ENCODE results near the gene CARD14.
"Not testable (repeated sequence)": the region's sequence is repeated elsewhere in the genome, so short reads cannot be mapped to it uniquely, and the experiment has no call there.

The CARD14 gene

GRCh38 chr17:80183581-80184422 is 14.0 kb downstream of the CARD14 start:
- H3K36me3 ChIP-seq (ENCODE audit: insufficient read depth, low read length) = no peaks in the 10 kb centered on the region
- H3K9ac ChIP-seq (ENCODE audit: low read depth, low read length) = no peak overlapping the region
- H3K4me1 ChIP-seq (ENCODE audit: insufficient read depth, low read length) = no peaks in the 10 kb centered on the region
- no peaks in the 10 kb centered on the region for H3K9me3 ChIP-seq (ENCODE audit: control insufficient read depth, insufficient read depth, low read length)

GRCh38 chr17:80184423-80184714 is 14.5 kb downstream of the CARD14 start:
- H3K9ac ChIP-seq (ENCODE audit: low read depth, low read length) = no peak overlapping the region
- H3K36me3 ChIP-seq (ENCODE audit: insufficient read depth, low read length) = no peaks in the 10 kb centered on the region
- no peaks in the 10 kb centered on the region for H3K4me1 ChIP-seq (ENCODE audit: insufficient read depth, low read length)
- no peaks in the 10 kb centered on the region for H3K9me3 ChIP-seq (ENCODE audit: control insufficient read depth, insufficient read depth, low read length)

GRCh38 chr17:80185968-80186367 is 16.1 kb downstream of the CARD14 start:
- Histone ChIP-seq H3K36me3 (ENCODE audit: insufficient read depth, low read length) (no peaks in the 10 kb centered on the region), H3K4me1 (ENCODE audit: insufficient read depth, low read length) (no peaks in the 10 kb centered on the region), H3K9me3 (ENCODE audit: control insufficient read depth, insufficient read depth, low read length) (no peaks in the 10 kb centered on the region), H3K9ac (ENCODE audit: low read depth, low read length) (no peak overlapping the region)

GRCh38 chr17:80187090-80187489 is 17.3 kb downstream of the CARD14 start:
- Histone ChIP-seq H3K4me1 (ENCODE audit: insufficient read depth, low read length) (no peaks in the 10 kb centered on the region), H3K36me3 (ENCODE audit: insufficient read depth, low read length) (no peaks in the 10 kb centered on the region), H3K9me3 (ENCODE audit: control insufficient read depth, insufficient read depth, low read length) (no peaks in the 10 kb centered on the region), H3K9ac (ENCODE audit: low read depth, low read length) (no peak overlapping the region)

- no peak overlapping the region for H3K9ac ChIP-seq (ENCODE audit: low read depth, low read length)
- H3K4me1 ChIP-seq (ENCODE audit: insufficient read depth, low read length) = no peaks in the 10 kb centered on the region
- no peaks in the 10 kb centered on the region for H3K36me3 ChIP-seq (ENCODE audit: insufficient read depth, low read length)
- no peaks in the 10 kb centered on the region for H3K9me3 ChIP-seq (ENCODE audit: control insufficient read depth, insufficient read depth, low read length)
Observed at GRCh38 chr17:80187515-80187941, 17.7 kb downstream of the CARD14 start.

GRCh38 chr17:80189611-80190010 is 19.8 kb downstream of the CARD14 start:
- no peak overlapping the region for H3K9ac ChIP-seq (ENCODE audit: low read depth, low read length)
- no peaks in the 10 kb centered on the region for H3K36me3 ChIP-seq (ENCODE audit: insufficient read depth, low read length)
- H3K9me3 ChIP-seq (ENCODE audit: control insufficient read depth, insufficient read depth, low read length) = no peaks in the 10 kb centered on the region
- no peaks in the 10 kb centered on the region for H3K4me1 ChIP-seq (ENCODE audit: insufficient read depth, low read length)

GRCh38 chr17:80190716-80191115 is 20.9 kb downstream of the CARD14 start:
- Histone ChIP-seq H3K9ac (ENCODE audit: low read depth, low read length) (no peak overlapping the region), H3K9me3 (ENCODE audit: control insufficient read depth, insufficient read depth, low read length) (no peaks in the 10 kb centered on the region), H3K36me3 (ENCODE audit: insufficient read depth, low read length) (no peaks in the 10 kb centered on the region), H3K4me1 (ENCODE audit: insufficient read depth, low read length) (no peaks in the 10 kb centered on the region)

GRCh38 chr17:80191192-80191591 is 21.4 kb downstream of the CARD14 start:
- no peak overlapping the region for H3K9ac ChIP-seq (ENCODE audit: low read depth, low read length)
- H3K9me3 ChIP-seq (ENCODE audit: control insufficient read depth, insufficient read depth, low read length) = no peaks in the 10 kb centered on the region
- no peaks in the 10 kb centered on the region for H3K4me1 ChIP-seq (ENCODE audit: insufficient read depth, low read length)
- H3K36me3 ChIP-seq (ENCODE audit: insufficient read depth, low read length) = no peaks in the 10 kb centered on the region

- Histone ChIP-seq H3K36me3 (ENCODE audit: insufficient read depth, low read length) (no peaks in the 10 kb centered on the region), H3K9ac (ENCODE audit: low read depth, low read length) (no peak overlapping the region), H3K4me1 (ENCODE audit: insufficient read depth, low read length) (no peaks in the 10 kb centered on the region), H3K9me3 (ENCODE audit: control insufficient read depth, insufficient read depth, low read length) (no peaks in the 10 kb centered on the region)
Observed at GRCh38 chr17:80191865-80192661, 22.2 kb downstream of the CARD14 start.

GRCh38 chr17:80195141-80195540 is 25.3 kb downstream of the CARD14 start:
- Histone ChIP-seq H3K4me1 (ENCODE audit: insufficient read depth, low read length) (peaks cover 7% of the 10 kb centered on the region; the same call in 1 of the 2 replicates), H3K9ac (ENCODE audit: low read depth, low read length) (no peak overlapping the region), H3K36me3 (ENCODE audit: insufficient read depth, low read length) (no peaks in the 10 kb centered on the region), H3K9me3 (ENCODE audit: control insufficient read depth, insufficient read depth, low read length) (no peaks in the 10 kb centered on the region)

GRCh38 chr17:80195671-80196529 is 26.1 kb downstream of the CARD14 start:
- Histone ChIP-seq H3K9me3 (ENCODE audit: control insufficient read depth, insufficient read depth, low read length) (no peaks in the 10 kb centered on the region), H3K9ac (ENCODE audit: low read depth, low read length) (no peak overlapping the region), H3K36me3 (ENCODE audit: insufficient read depth, low read length) (no peaks in the 10 kb centered on the region)

GRCh38 chr17:80196652-80197051 is 26.8 kb downstream of the CARD14 start:
- Histone ChIP-seq H3K9ac (ENCODE audit: low read depth, low read length) (no peak overlapping the region), H3K4me1 (ENCODE audit: insufficient read depth, low read length) (peaks cover 7% of the 10 kb centered on the region; the same call in 1 of the 2 replicates), H3K9me3 (ENCODE audit: control insufficient read depth, insufficient read depth, low read length) (no peaks in the 10 kb centered on the region), H3K36me3 (ENCODE audit: insufficient read depth, low read length) (no peaks in the 10 kb centered on the region)

More at GRCh38 chr17:80195671-80196529, 26.1 kb downstream of the CARD14 start:
- H3K4me1 ChIP-seq (ENCODE audit: insufficient read depth, low read length) = peaks cover 7% of the 10 kb centered on the region; the same call in 1 of the 2 replicates

- Histone ChIP-seq H3K9ac (ENCODE audit: low read depth, low read length) (no peak overlapping the region), H3K36me3 (ENCODE audit: insufficient read depth, low read length) (no peaks in the 10 kb centered on the region), H3K4me1 (ENCODE audit: insufficient read depth, low read length) (peaks cover 7% of the 10 kb centered on the region; the same call in 1 of the 2 replicates), H3K9me3 (ENCODE audit: control insufficient read depth, insufficient read depth, low read length) (no peaks in the 10 kb centered on the region)
Observed at GRCh38 chr17:80198144-80198661, 28.4 kb downstream of the CARD14 start.

GRCh38 chr17:80199295-80199694 is 29.5 kb downstream of the CARD14 start:
- peaks cover 13% of the 10 kb centered on the region; the same call in 1 of the 2 replicates for H3K4me1 ChIP-seq (ENCODE audit: insufficient read depth, low read length)
- not testable (repeated sequence) for H3K9ac ChIP-seq (ENCODE audit: low read depth, low read length); H3K36me3 ChIP-seq (ENCODE audit: insufficient read depth, low read length); H3K9me3 ChIP-seq (ENCODE audit: control insufficient read depth, insufficient read depth, low read length)
